HEK293 (cell line): Measurements from ENCODE around the gene TMEM239.

Experiments
- CTCF ChIA-PET: fragments of 350-600 bp; formaldehyde crosslinking; extraction: SDS; loops from one replicate; lab custom pipeline; 2021; ENCODE audit warnings: antibody characterized with exemption; lab: Yijun Ruan, JAX
- POLR2A ChIA-PET: fragments of 300-600 bp; formaldehyde crosslinking; extraction: SDS; loops from one replicate; lab custom pipeline; 2020; ENCODE audit warnings: antibody characterized with exemption, inconsistent platforms; lab: Yijun Ruan, JAX
- H3K27ac ChIP-seq: fragments of 200-500 bp; sonication (Bioruptor generic); 2 replicates; pipeline ENCODE4 v1.5.1; 2014; ENCODE audit warnings: low read depth, low read length, control low read depth, inconsistent platforms; ENCODE audit errors: extremely low read depth
- H3K36me3 ChIP-seq, 2 experiments: fragments of 200-500 bp in 1 of 2; sonication (Bioruptor generic) in 1 of 2; 1 replicate in 1 of 2; 2 replicates in 1 of 2; pipeline ENCODE4 v1.5.1; 2014 to 2017; ENCODE audit warnings: inconsistent platforms in 2 of 2, low read length in 2 of 2; ENCODE audit not compliant: control insufficient read depth in 2 of 2, insufficient read depth in 1 of 2
- H3K4me1 ChIP-seq: fragments of 200-500 bp; sonication (Bioruptor generic); 2 replicates; pipeline ENCODE4 v1.5.1; 2014; ENCODE audit warnings: mild to moderate bottlenecking, low read length, inconsistent platforms; ENCODE audit not compliant: control insufficient read depth, insufficient read depth
- H3K4me3 ChIP-seq: 2 replicates; pipeline ENCODE4 v1.5.1; 2011; ENCODE audit warnings: low read depth, mild to moderate bottlenecking, control low read depth, low read length, moderate library complexity
- H3K9me3 ChIP-seq: fragments of 200-500 bp; sonication (Bioruptor generic); 2 replicates; pipeline ENCODE4 v1.5.1; 2014; ENCODE audit warnings: low read depth, low read length, inconsistent platforms; ENCODE audit not compliant: control insufficient read depth, insufficient read depth
- BCL11A ChIP-seq: fragments of 450-650 bp; formaldehyde crosslinking; IDR thresholded peaks from 2 replicates; pipeline ENCODE4 v1.5.1; 2016; ENCODE audit warnings: low read depth, missing biosample characterization, missing genetic modification characterization
- BCL11B ChIP-seq: fragments of 450-650 bp; formaldehyde crosslinking; IDR thresholded peaks from 2 replicates; pipeline ENCODE4 v1.5.1; 2016; ENCODE audit warnings: low read depth, missing biosample characterization, missing genetic modification characterization
- IKZF3 ChIP-seq: fragments of 450-650 bp; IDR thresholded peaks from 2 replicates; pipeline ENCODE4 v1.5.0; 2018; ENCODE audit warnings: missing biosample characterization, mild to moderate bottlenecking, missing genetic modification characterization, moderate library complexity
- KLF8 ChIP-seq: fragments of 450-650 bp; formaldehyde crosslinking; IDR thresholded peaks from 2 replicates; pipeline ENCODE4 v1.5.1; 2016; ENCODE audit warnings: missing biosample characterization, missing genetic modification characterization
- MYNN ChIP-seq: fragments of 450-650 bp; formaldehyde crosslinking; IDR thresholded peaks from 2 replicates; pipeline ENCODE4 v1.5.1; 2016; ENCODE audit warnings: missing biosample characterization, missing genetic modification characterization, borderline replicate concordance
- REPIN1 ChIP-seq: fragments of 450-650 bp; formaldehyde crosslinking; IDR thresholded peaks from 2 replicates; pipeline ENCODE4 v1.5.1; 2017; ENCODE audit warnings: missing biosample characterization, missing genetic modification characterization, low read depth
- SETDB1 ChIP-seq: IDR thresholded peaks from one replicate; pipeline ENCODE4 v1.6.1; 2017; ENCODE audit warnings: mild to moderate bottlenecking, low read length, moderate library complexity, mixed read lengths; ENCODE audit not compliant: insufficient read length
- SP3 ChIP-seq: fragments of 450-650 bp; formaldehyde crosslinking; IDR thresholded peaks from 2 replicates; pipeline ENCODE4 v1.5.1; 2016; ENCODE audit warnings: missing biosample characterization, missing genetic modification characterization
- ZFP69B ChIP-seq: fragments of 450-650 bp; formaldehyde crosslinking; IDR thresholded peaks from 2 replicates; pipeline ENCODE4 v1.5.1; 2016; ENCODE audit warnings: missing biosample characterization, missing genetic modification characterization
- ZNF132 ChIP-seq: fragments of 450-650 bp; formaldehyde crosslinking; IDR thresholded peaks from 2 replicates; pipeline ENCODE4 v1.5.1; 2017; ENCODE audit warnings: missing biosample characterization, missing genetic modification characterization, borderline replicate concordance
- ZNF138 ChIP-seq: fragments of 450-650 bp; formaldehyde crosslinking; IDR thresholded peaks from 2 replicates; pipeline ENCODE4 v1.5.1; 2016; ENCODE audit warnings: missing biosample characterization, missing genetic modification characterization, borderline replicate concordance
- ZNF146 ChIP-seq: fragments of 450-650 bp; formaldehyde crosslinking; IDR thresholded peaks from 2 replicates; pipeline ENCODE4 v1.5.1; 2016; ENCODE audit warnings: missing biosample characterization, missing genetic modification characterization
- ZNF175 ChIP-seq: fragments of 450-650 bp; formaldehyde crosslinking; IDR thresholded peaks from 2 replicates; pipeline ENCODE4 v1.5.1; 2016; ENCODE audit warnings: missing biosample characterization, missing genetic modification characterization
- ZNF211 ChIP-seq: fragments of 450-650 bp; formaldehyde crosslinking; IDR thresholded peaks from 2 replicates; pipeline ENCODE4 v1.5.1; 2016; ENCODE audit warnings: low read depth, missing biosample characterization, missing genetic modification characterization
- ZNF221 ChIP-seq: fragments of 450-650 bp; formaldehyde crosslinking; IDR thresholded peaks from 2 replicates; pipeline ENCODE4 v1.5.1; 2017; ENCODE audit warnings: missing biosample characterization, missing genetic modification characterization, borderline replicate concordance
- ZNF274 ChIP-seq, 2 experiments: fragments of 200-500 bp in 1 of 2; fragments of 450-650 bp in 1 of 2; sonication (Bioruptor generic) in 1 of 2; formaldehyde crosslinking in 1 of 2; IDR thresholded peaks; 2 replicates each; pipeline versions ENCODE4 v1.5.1 to v1.6.1; 2014 to 2016; ENCODE audit warnings: borderline replicate concordance in 1 of 2, inconsistent platforms in 1 of 2, low read length in 1 of 2, missing biosample characterization in 1 of 2, missing genetic modification characterization in 1 of 2
- ZNF335 ChIP-seq: fragments of 450-650 bp; formaldehyde crosslinking; conservative IDR thresholded peaks from 2 replicates; pipeline ENCODE4 v1.5.1; 2016; ENCODE audit warnings: missing biosample characterization, missing genetic modification characterization
- ZNF350 ChIP-seq: fragments of 450-650 bp; formaldehyde crosslinking; IDR thresholded peaks from 2 replicates; pipeline ENCODE4 v1.5.0; 2017; ENCODE audit warnings: missing biosample characterization, mild to moderate bottlenecking, missing genetic modification characterization
- ZNF48 ChIP-seq: fragments of 450-650 bp; formaldehyde crosslinking; IDR thresholded peaks from 2 replicates; pipeline ENCODE4 v1.5.1; 2016; ENCODE audit warnings: missing biosample characterization, missing genetic modification characterization
- ZNF549 ChIP-seq: fragments of 450-650 bp; IDR thresholded peaks from 2 replicates; pipeline ENCODE4 v1.5.1; 2018; ENCODE audit warnings: missing biosample characterization, missing genetic modification characterization, mild to moderate bottlenecking, inconsistent platforms, moderate library complexity
- ZNF560 ChIP-seq: fragments of 450-650 bp; formaldehyde crosslinking; IDR thresholded peaks from 2 replicates; pipeline ENCODE4 v1.5.1; 2017; ENCODE audit warnings: missing biosample characterization, missing genetic modification characterization, borderline replicate concordance
- ZNF626 ChIP-seq: fragments of 450-650 bp; sonication (Bioruptor Pico); formaldehyde crosslinking; IDR thresholded peaks from 2 replicates; pipeline ENCODE4 v1.5.1; 2018; ENCODE audit warnings: missing biosample characterization, missing genetic modification characterization, inconsistent platforms
- ZNF654 ChIP-seq: fragments of 450-650 bp; formaldehyde crosslinking; IDR thresholded peaks from 2 replicates; pipeline ENCODE4 v1.5.1; 2016; ENCODE audit warnings: low read depth, missing biosample characterization, missing genetic modification characterization
- ZNF777 ChIP-seq: fragments of 450-650 bp; formaldehyde crosslinking; IDR thresholded peaks from 2 replicates; pipeline ENCODE4 v1.5.1; 2017; ENCODE audit warnings: missing biosample characterization, missing genetic modification characterization, borderline replicate concordance
- ZNF791 ChIP-seq: fragments of 450-650 bp; formaldehyde crosslinking; IDR thresholded peaks from 2 replicates; pipeline ENCODE4 v1.5.1; 2016; ENCODE audit warnings: missing biosample characterization, missing genetic modification characterization
- ZSCAN16 ChIP-seq: fragments of 450-650 bp; formaldehyde crosslinking; IDR thresholded peaks from 2 replicates; pipeline ENCODE4 v1.5.1; 2016; ENCODE audit warnings: missing biosample characterization, missing genetic modification characterization
- TF ChIP-seq, protein P1 (sequence below): fragments of 450-650 bp; formaldehyde crosslinking; IDR thresholded peaks from 2 replicates; pipeline ENCODE4 v1.5.1; 2016; ENCODE audit warnings: missing biosample characterization, missing genetic modification characterization
- TF ChIP-seq, protein P2 (sequence below): fragments of 450-650 bp; formaldehyde crosslinking; IDR thresholded peaks from 2 replicates; pipeline ENCODE4 v1.5.1; 2016; ENCODE audit warnings: missing biosample characterization, missing genetic modification characterization

The TMEM239 gene

DNA sequence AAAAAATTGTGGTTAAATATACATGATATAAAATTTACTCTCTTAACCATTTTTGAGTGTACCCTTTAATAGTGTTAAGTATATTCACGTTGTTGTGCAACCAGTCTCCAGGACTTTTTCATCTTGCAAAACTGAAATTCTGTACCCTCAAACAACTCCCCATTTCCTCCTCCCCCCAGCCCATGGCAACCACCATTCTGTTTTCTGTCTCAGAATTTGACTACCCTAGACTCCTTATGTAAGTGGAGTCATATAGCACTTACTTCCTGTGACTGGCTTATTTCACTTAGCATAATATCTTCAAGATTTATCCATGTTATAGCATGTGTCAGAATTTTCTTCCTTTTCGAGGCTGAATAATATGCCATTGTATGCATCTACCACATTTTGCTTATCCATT is 29.4 kb downstream of the TMEM239 start:
- H3K4me3 ChIP-seq, result no peak overlapping the region
- H3K27ac ChIP-seq, result no peak overlapping the region
- H3K9me3 ChIP-seq, result no peaks in the 10 kb centered on the region
- POLR2A ChIA-PET, result no interaction called here
- CTCF ChIA-PET, result interaction anchor here (0.5 to 12.0 kb wide), 5 partner anchors 10 to 270 kb away, joined by 3 to 159 read pairs (median 3); no protein-coding TSS in a partner anchor
- H3K4me1 ChIP-seq, result 0 out of 2 replicates have a peak, but pooled peaks cover 2% of the 10 kb centered on the region
- TF ChIP-seq ZNF146 (tag by site-specific recombination), result peak; percentile 38
- TF ChIP-seq ZNF211 (tag by site-specific recombination), result no peak
- TF ChIP-seq ZNF221, result no peak
- H3K36me3 ChIP-seq, result peaks cover 0 to 9% of the 10 kb centered on the region in 2 experiments; a peak in 2 of 3 replicates

DNA sequence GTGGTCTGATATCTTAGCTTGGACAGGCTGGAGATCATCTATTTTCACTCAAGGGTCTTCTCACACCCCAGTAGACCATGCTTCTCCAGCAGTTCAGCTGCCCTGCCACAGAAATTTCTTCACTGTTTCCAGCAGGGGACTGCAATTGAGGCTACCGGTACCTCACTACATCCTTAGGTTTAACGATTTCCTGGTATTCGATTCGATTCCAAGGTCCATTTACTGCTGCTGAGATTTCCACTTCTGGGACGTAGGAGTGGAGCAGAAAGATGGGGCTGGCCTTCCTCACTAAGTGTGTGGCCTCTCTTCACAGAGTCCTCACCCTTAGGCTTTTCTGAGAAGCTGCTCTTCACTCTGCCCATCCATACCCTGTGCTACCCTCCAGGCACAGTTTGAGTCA is 30.5 kb downstream of the TMEM239 start:
- H3K4me1 ChIP-seq, result no peaks in the 10 kb centered on the region
- ChIA-PET POLR2A (interaction anchor here (0.6 kb wide), 1 partner anchor 88 kb away, joined by 3 read pairs; no protein-coding TSS in a partner anchor), CTCF (interaction anchor here (12.0 kb wide), 1 partner anchor 90 kb away, joined by 159 read pairs; no protein-coding TSS in a partner anchor)
- no peak overlapping the region for H3K27ac ChIP-seq
- peaks cover 0 to 9% of the 10 kb centered on the region in 2 experiments; a peak in 2 of 3 replicates for H3K36me3 ChIP-seq
- TF ChIP-seq KLF8 (tag by site-specific recombination) (no peak), BCL11A (no peak), BCL11B (tag by site-specific recombination) (no peak), SETDB1 (no peak), SP3 (tag by site-specific recombination) (no peak), ZNF175 (tag by site-specific recombination) (no peak), ZNF654 (tag by site-specific recombination) (no peak), REPIN1 (no peak), ZNF626 (tag by site-specific recombination) (no peak), ZNF791 (tag by site-specific recombination) (no peak), ZNF549 (no peak), ZNF48 (tag by site-specific recombination) (no peak), ZNF138 (tag by site-specific recombination) (no peak), ZNF132 (tag by site-specific recombination) (no peak), IKZF3 (tag by site-specific recombination) (no peak), MYNN (tag by site-specific recombination) (no peak), ZNF350 (tag by site-specific recombination) (no peak)
- TF ChIP-seq, protein P1, sequence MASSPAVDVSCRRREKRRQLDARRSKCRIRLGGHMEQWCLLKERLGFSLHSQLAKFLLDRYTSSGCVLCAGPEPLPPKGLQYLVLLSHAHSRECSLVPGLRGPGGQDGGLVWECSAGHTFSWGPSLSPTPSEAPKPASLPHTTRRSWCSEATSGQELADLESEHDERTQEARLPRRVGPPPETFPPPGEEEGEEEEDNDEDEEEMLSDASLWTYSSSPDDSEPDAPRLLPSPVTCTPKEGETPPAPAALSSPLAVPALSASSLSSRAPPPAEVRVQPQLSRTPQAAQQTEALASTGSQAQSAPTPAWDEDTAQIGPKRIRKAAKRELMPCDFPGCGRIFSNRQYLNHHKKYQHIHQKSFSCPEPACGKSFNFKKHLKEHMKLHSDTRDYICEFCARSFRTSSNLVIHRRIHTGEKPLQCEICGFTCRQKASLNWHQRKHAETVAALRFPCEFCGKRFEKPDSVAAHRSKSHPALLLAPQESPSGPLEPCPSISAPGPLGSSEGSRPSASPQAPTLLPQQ (tag by site-specific recombination), result no peak
- no peaks in the 10 kb centered on the region for H3K9me3 ChIP-seq
- H3K4me3 ChIP-seq, result no peak overlapping the region

DNA sequence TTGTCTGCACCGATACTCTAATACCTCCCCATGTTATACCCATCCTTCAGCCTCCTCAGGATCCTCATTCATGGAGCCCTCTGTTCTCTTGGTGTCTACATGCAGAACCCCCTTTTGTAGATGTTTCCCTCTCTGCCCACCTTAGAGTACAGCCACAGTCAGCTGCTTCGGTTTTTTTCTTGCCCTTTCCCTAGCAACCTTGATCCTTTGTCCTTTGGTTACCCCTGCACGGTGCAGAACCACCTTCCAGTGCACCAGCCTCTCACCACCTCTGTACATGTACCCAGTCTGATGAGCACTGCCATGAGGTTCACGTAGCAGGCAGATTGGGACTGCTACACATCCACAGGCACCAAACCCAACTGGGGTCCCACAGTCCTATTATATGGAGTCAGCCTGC is 31.6 kb downstream of the TMEM239 start:
- Histone ChIP-seq H3K36me3 (peaks cover 0 to 9% of the 10 kb centered on the region in 2 experiments; a peak in 2 of 3 replicates), H3K9me3 (no peaks in the 10 kb centered on the region), H3K27ac (no peak overlapping the region), H3K4me1 (no peaks in the 10 kb centered on the region), H3K4me3 (no peak overlapping the region)
- POLR2A ChIA-PET, result no interaction called here
- TF ChIP-seq KLF8 (tag by site-specific recombination), result no peak
- TF ChIP-seq ZSCAN16 (tag by site-specific recombination), result no peak
- no peak for TF ChIP-seq ZNF777 (tag by site-specific recombination)
- TF ChIP-seq ZNF560 (tag by site-specific recombination), result no peak
- no peak for TF ChIP-seq ZFP69B (tag by site-specific recombination)
- TF ChIP-seq, protein P2, sequence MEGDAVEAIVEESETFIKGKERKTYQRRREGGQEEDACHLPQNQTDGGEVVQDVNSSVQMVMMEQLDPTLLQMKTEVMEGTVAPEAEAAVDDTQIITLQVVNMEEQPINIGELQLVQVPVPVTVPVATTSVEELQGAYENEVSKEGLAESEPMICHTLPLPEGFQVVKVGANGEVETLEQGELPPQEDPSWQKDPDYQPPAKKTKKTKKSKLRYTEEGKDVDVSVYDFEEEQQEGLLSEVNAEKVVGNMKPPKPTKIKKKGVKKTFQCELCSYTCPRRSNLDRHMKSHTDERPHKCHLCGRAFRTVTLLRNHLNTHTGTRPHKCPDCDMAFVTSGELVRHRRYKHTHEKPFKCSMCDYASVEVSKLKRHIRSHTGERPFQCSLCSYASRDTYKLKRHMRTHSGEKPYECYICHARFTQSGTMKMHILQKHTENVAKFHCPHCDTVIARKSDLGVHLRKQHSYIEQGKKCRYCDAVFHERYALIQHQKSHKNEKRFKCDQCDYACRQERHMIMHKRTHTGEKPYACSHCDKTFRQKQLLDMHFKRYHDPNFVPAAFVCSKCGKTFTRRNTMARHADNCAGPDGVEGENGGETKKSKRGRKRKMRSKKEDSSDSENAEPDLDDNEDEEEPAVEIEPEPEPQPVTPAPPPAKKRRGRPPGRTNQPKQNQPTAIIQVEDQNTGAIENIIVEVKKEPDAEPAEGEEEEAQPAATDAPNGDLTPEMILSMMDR, result no peak
- TF ChIP-seq ZNF274 (IDR thresholded peaks at IDR 0.05; ENCODE audit: low read length), result no peak
- no peak for TF ChIP-seq ZNF274 (tag by site-specific recombination; IDR thresholded peaks at IDR 0.05; ENCODE audit: borderline replicate concordance)
- no peak for TF ChIP-seq ZNF335 (tag by site-specific recombination)
- CTCF ChIA-PET, result interaction anchor here (0.7 to 12.0 kb wide), 2 partner anchors 92 to 905 kb away, joined by 3 to 159 read pairs; no protein-coding TSS in a partner anchor
